Purkinje cell (primary cell): ENCODE measurements around the gene OXTR. TPM values are rescaled to one million over a fixed set of nuclear protein-coding genes. Genes with fewer than 3 reads are reported as not detected.

ENCODE experiments used
- polyA plus RNA-seq: library from polyadenylated mRNA; unstranded; fragments of >200 nt; fragmentation: Nextera tagmentation; gene quantifications from 2 replicates; pipeline ENCODE4 v1.2.1, GENCODE V29; 2014

Gene OXTR
- 2.4 and 3.7 TPM in 2 replicates for polyA plus RNA-seq

GRCh38 chr3:8769088-8769822, at the start of gene OXTR:
Gene OXTR (minus strand): TSS chr3:8769613. CDS start chr3:8768187, 1,426 bp downstream.

GRCh38 chr3:8733332-8734094, 35.9 kb downstream of the OXTR start, which contains the start of gene CAV3:
Gene CAV3 (plus strand): TSS chr3:8733802. CDS start chr3:8733877, 75 bp downstream.

Other genes starting within 250 kb of the OXTR start
- gene SSUH2, start 124.8 kb downstream of the OXTR start, polyA plus RNA-seq, result 0.15 TPM in 1 of 2 replicates, not detected in the other
- gene CAV3, start 35.8 kb downstream of the OXTR start, polyA plus RNA-seq, result 1.7 and 6.7 TPM in 2 replicates
- gene RAD18, start 193.9 kb upstream of the OXTR start, polyA plus RNA-seq, result 6.9 and 31.1 TPM in 2 replicates